ENCODE results near the gene MLH1. TPM values are rescaled to one million over a fixed set of nuclear protein-coding genes. Genes with fewer than 3 reads are reported as not detected.

MLH1 gene
- total and polyA plus RNA-seq, 10 donors: 16.6 to 38.8 (median 30.4) TPM

GRCh38 chr3:36981006-36981405, 12.3 kb upstream of the MLH1 start:
- no peak for DNase-seq
- TF ChIP-seq POLR2AphosphoS5 (IDR thresholded peaks at IDR 0.05) (no peak), CTCF (IDR thresholded peaks at IDR 0.05 in 8 of 11, conservative IDR thresholded peaks at IDR 0.05 in 3 of 11) (no peak), POLR2A (IDR thresholded peaks at IDR 0.05) (no peak)
- Histone ChIP-seq H3K4me1 (no peaks in the 10 kb centered on the region), H3K4me3 (no peak overlapping the region), H3K36me3 (peaks cover 0 to 63% (median 42%) of the 10 kb centered on the region in 6 donors), H3K27ac (no peak overlapping the region), H3K9me3 (peaks cover 0 to 34% (median 17%) of the 10 kb centered on the region in 8 donors), H3K27me3 (replicated peaks in 1 of 7) (no peaks in the 10 kb centered on the region)
- intact Hi-C loops (cut with DNase I; ENCODE audit: low total_unique reads): no loop called here
- WGBS, 5 donors: 94 to 98% (median 96%) methylated on average over 4 of the region's 4 CpGs

GRCh38 chr3:36988356-36988755, 5.0 kb upstream of the MLH1 start:
- TF ChIP-seq POLR2AphosphoS5 (IDR thresholded peaks at IDR 0.05): no peak
- no peak for TF ChIP-seq POLR2A (IDR thresholded peaks at IDR 0.05)
- no peaks in the 10 kb centered on the region for H3K9me3 ChIP-seq
- no peak for DNase-seq
- intact Hi-C loops (cut with DNase I; ENCODE audit: low total_unique reads): no loop called here
- peak overlapping the region in 7 of 8 donors; percentile 11 to 100 (median 74) for H3K27ac ChIP-seq
- peak overlapping the region in 5 of 8 donors; percentile 0 to 78 (median 8) for H3K4me3 ChIP-seq
- peaks cover 0 to 49% (median 41%) of the 10 kb centered on the region in 6 donors for H3K36me3 ChIP-seq
- peaks cover 38 to 56% (median 48%) of the 10 kb centered on the region in 6 donors for H3K4me1 ChIP-seq
- H3K27me3 ChIP-seq (replicated peaks in 1 of 7): no peaks in the 10 kb centered on the region
- WGBS, 5 donors: 16 to 38% (median 27%) methylated on average over 2 of the region's 2 CpGs

- Histone ChIP-seq H3K9me3 (no peaks in the 10 kb centered on the region), H3K4me3 (peak overlapping the region in 4 of 8 donors; percentile 12 to 78 (median 38)), H3K27ac (peak overlapping the region in 7 of 8 donors; percentile 24 to 100 (median 74)), H3K4me1 (peaks cover 40 to 60% (median 51%) of the 10 kb centered on the region in 6 donors), H3K27me3 (replicated peaks in 1 of 7) (no peaks in the 10 kb centered on the region), H3K36me3 (peaks cover 0 to 42% (median 34%) of the 10 kb centered on the region in 6 donors)
- 28 to 44% (median 41%) methylated on average over 3 of the region's 3 CpGs for WGBS, 5 donors
- no peak for TF ChIP-seq POLR2A (IDR thresholded peaks at IDR 0.05)
- no peak for TF ChIP-seq CTCF (IDR thresholded peaks at IDR 0.05 in 8 of 11, conservative IDR thresholded peaks at IDR 0.05 in 3 of 11)
- TF ChIP-seq POLR2AphosphoS5 (IDR thresholded peaks at IDR 0.05): no peak
- DNase-seq: no peak
- intact Hi-C loops (cut with DNase I; ENCODE audit: low total_unique reads): no loop called here
Measured at GRCh38 chr3:36989005-36989404, 4.3 kb upstream of the MLH1 start.

- DNase-seq: no peak
- Histone ChIP-seq H3K27me3 (replicated peaks in 1 of 7) (no peaks in the 10 kb centered on the region), H3K4me1 (peaks cover 46 to 66% (median 57%) of the 10 kb centered on the region in 6 donors), H3K36me3 (peaks cover 0 to 36% (median 28%) of the 10 kb centered on the region in 6 donors), H3K27ac (peak overlapping the region in 7 of 8 donors; percentile 24 to 100 (median 74)), H3K4me3 (peak overlapping the region in 4 of 8 donors; percentile 12 to 78 (median 38)), H3K9me3 (no peaks in the 10 kb centered on the region)
- intact Hi-C loops (cut with DNase I; ENCODE audit: low total_unique reads): no loop called here
- TF ChIP-seq CTCF (IDR thresholded peaks at IDR 0.05 in 8 of 11, conservative IDR thresholded peaks at IDR 0.05 in 3 of 11) (no peak), POLR2AphosphoS5 (IDR thresholded peaks at IDR 0.05) (no peak), POLR2A (IDR thresholded peaks at IDR 0.05) (no peak)
Measured at GRCh38 chr3:36989568-36989967, 3.8 kb upstream of the MLH1 start.

Measured in spleen (tissue), 11 donors.